Hepatocyte (in vitro differentiated cells): ENCODE data around the gene EPHA4. TPM values are rescaled to one million over a fixed set of nuclear protein-coding genes. Genes with fewer than 3 reads are reported as not detected.

Experiments
- DNase-seq: peaks from one replicate; pipeline ENCODE4 v3.0.0-alpha.2; 2016; ENCODE audit warnings: low spot score
- H2AFZ ChIP-seq: fragments of 200-600 bp; sonication (generic); 2 replicates; pipeline ENCODE4 v1.6.0; 2016; ENCODE audit warnings: antibody characterized with exemption, mild to moderate bottlenecking
- H3K27ac ChIP-seq: fragments of 200-600 bp; sonication (generic); 2 replicates; pipeline ENCODE4 v1.5.1; 2016; ENCODE audit warnings: mild to moderate bottlenecking
- H3K27me3 ChIP-seq: fragments of 200-600 bp; sonication (generic); 2 replicates; pipeline ENCODE4 v1.6.1; 2016
- H3K36me3 ChIP-seq: fragments of 200-600 bp; sonication (generic); replicated peaks from 2 replicates; pipeline ENCODE4 v1.5.1; 2016; ENCODE audit warnings: low read depth; ENCODE audit not compliant: insufficient read depth
- H3K4me1 ChIP-seq: fragments of 200-600 bp; sonication (generic); 2 replicates; pipeline ENCODE4 v1.5.1; 2016; ENCODE audit warnings: mild to moderate bottlenecking, moderate library complexity; ENCODE audit not compliant: insufficient read depth
- H3K4me2 ChIP-seq: fragments of 200-600 bp; sonication (generic); 2 replicates; pipeline ENCODE4 v1.6.0; 2016
- H3K4me3 ChIP-seq: fragments of 200-600 bp; sonication (generic); 2 replicates; pipeline ENCODE4 v1.5.1; 2016; ENCODE audit warnings: mild to moderate bottlenecking
- H3K79me2 ChIP-seq: fragments of 200-600 bp; sonication (generic); 2 replicates; pipeline ENCODE4 v1.6.0; 2017; ENCODE audit warnings: mild to moderate bottlenecking
- H3K9me2 ChIP-seq: fragments of 200-600 bp; sonication (generic); replicated peaks from 2 replicates; pipeline ENCODE4 v1.6.0; 2017; ENCODE audit warnings: mild to moderate bottlenecking; ENCODE audit not compliant: insufficient read depth
- H3K9me3 ChIP-seq: fragments of 200-600 bp; sonication (generic); 2 replicates; pipeline ENCODE4 v1.5.1; 2016; ENCODE audit warnings: low read depth, mild to moderate bottlenecking
- H4K20me1 ChIP-seq: fragments of 200-600 bp; sonication (generic); 2 replicates; pipeline ENCODE4 v1.6.0; 2016; ENCODE audit warnings: mild to moderate bottlenecking; ENCODE audit not compliant: insufficient read depth, poor library complexity, severe bottlenecking
- CTCF ChIP-seq: fragments of 200-600 bp; sonication (generic); IDR thresholded peaks from 2 replicates; pipeline ENCODE4 v1.5.1; 2016; ENCODE audit warnings: antibody characterized with exemption, mild to moderate bottlenecking; ENCODE audit not compliant: poor library complexity
- EZH2 ChIP-seq: fragments of 200-600 bp; sonication (generic); IDR thresholded peaks from 2 replicates; pipeline ENCODE4 v1.6.1; 2016; ENCODE audit warnings: antibody characterized with exemption, mild to moderate bottlenecking, borderline replicate concordance
- EZH2phosphoT487 ChIP-seq: fragments of 200-600 bp; sonication (generic); IDR thresholded peaks from one replicate; pipeline ENCODE4 v1.6.1; 2018; ENCODE audit warnings: antibody characterized with exemption, mild to moderate bottlenecking, low read depth, moderate library complexity; ENCODE audit not compliant: unreplicated experiment, severe bottlenecking
- WGBS: methylation state at CpG from one replicate; pipeline ENCODE4 v1.1.6; 2016; ENCODE audit warnings: low lambda C conversion rate; ENCODE audit errors: missing lambda C conversion rate; 5-methylcytosine and 5-hydroxymethylcytosine counted together
- polyA plus RNA-seq: library from polyadenylated mRNA; unstranded; fragments of >200 nt; fragmentation: Nextera tagmentation; extraction: Ambion mirVana; gene quantifications from 2 replicates; pipeline ENCODE4 v1.2.1, GENCODE V29; 2016
- total RNA-seq: library from RNA; depleted of rRNA; stranded (reverse); fragments of >200 nt; gene quantifications from 2 replicates; pipeline ENCODE4 v1.2.3, GENCODE V29; 2014

Gene EPHA4
- total and polyA plus RNA-seq, 2 experiments from 2014 or later: 7.8 to 36.8 TPM

GRCh38 chr2:221601376-221601775 is 29.3 kb upstream of the EPHA4 start:
- TF ChIP-seq EZH2: no peak
- TF ChIP-seq EZH2phosphoT487: no peak
- no peak for TF ChIP-seq CTCF
- WGBS: 46% methylated on average over 3 of the region's 3 CpGs

GRCh38 chr2:221600388-221600787 is 28.3 kb upstream of the EPHA4 start:
- Histone ChIP-seq H3K9me2 (no peaks in the 10 kb centered on the region), H3K27me3 (no peaks in the 10 kb centered on the region), H3K36me3 (no peaks in the 10 kb centered on the region), H3K9me3 (no peaks in the 10 kb centered on the region), H3K4me1 (no peaks in the 10 kb centered on the region), H3K79me2 (no peaks in the 10 kb centered on the region), H4K20me1 (no peaks in the 10 kb centered on the region), H3K4me2 (no peak overlapping the region), H3K27ac (no peak overlapping the region), H3K4me3 (no peak overlapping the region), H2AFZ (no peak overlapping the region)
- no peak for DNase-seq
- TF ChIP-seq EZH2 (no peak), CTCF (no peak), EZH2phosphoT487 (no peak)
- 97% methylated on average over 5 of the region's 5 CpGs for WGBS

More at GRCh38 chr2:221601376-221601775, 29.3 kb upstream of the EPHA4 start:
- no peaks in the 10 kb centered on the region for H3K36me3 ChIP-seq
- no peak for DNase-seq
- H2AFZ ChIP-seq: no peak overlapping the region
- H3K9me2 ChIP-seq: no peaks in the 10 kb centered on the region
- no peak overlapping the region for H3K4me3 ChIP-seq
- H3K79me2 ChIP-seq: no peaks in the 10 kb centered on the region
- no peaks in the 10 kb centered on the region for H4K20me1 ChIP-seq
- H3K27me3 ChIP-seq: no peaks in the 10 kb centered on the region
- H3K4me1 ChIP-seq: no peaks in the 10 kb centered on the region
- no peak overlapping the region for H3K27ac ChIP-seq
- no peaks in the 10 kb centered on the region for H3K9me3 ChIP-seq
- H3K4me2 ChIP-seq: no peak overlapping the region

GRCh38 chr2:221596192-221596591 is 24.1 kb upstream of the EPHA4 start:
- TF ChIP-seq EZH2 (no peak), EZH2phosphoT487 (no peak), CTCF (no peak)
- Histone ChIP-seq H3K4me3 (no peak overlapping the region), H3K4me2 (no peak overlapping the region), H3K4me1 (no peaks in the 10 kb centered on the region), H2AFZ (no peak overlapping the region), H3K36me3 (no peaks in the 10 kb centered on the region), H3K79me2 (no peaks in the 10 kb centered on the region), H3K9me2 (no peaks in the 10 kb centered on the region), H4K20me1 (no peaks in the 10 kb centered on the region), H3K9me3 (no peaks in the 10 kb centered on the region), H3K27ac (no peak overlapping the region), H3K27me3 (no peaks in the 10 kb centered on the region)
- peak; percentile 31 for DNase-seq
- WGBS: 68% methylated on average over 3 of the region's 3 CpGs
